Measurements from ENCODE around the gene PSAPL1.

Gene PSAPL1

GRCh38 chr4:7396186-7396910, 38.4 kb downstream of the PSAPL1 start:
- in situ Hi-C loops (cut with MboI; ENCODE audit: low pct_unique_long_range_greater_than_20kb, low sequenced_read_pairs, unreplicated experiment): no loop called here
- TF ChIP-seq CTCF (IDR thresholded peaks at IDR 0.05; ENCODE audit: extremely low read depth, insufficient read depth, missing control alignments): no peak
- no peak for DNase-seq (ENCODE audit: low spot score)

GRCh38 chr4:7395645-7396044, 39.1 kb downstream of the PSAPL1 start:
- no peak for DNase-seq (ENCODE audit: low spot score)
- no peak for TF ChIP-seq CTCF (IDR thresholded peaks at IDR 0.05; ENCODE audit: extremely low read depth, insufficient read depth, missing control alignments)
- in situ Hi-C loops (cut with MboI; ENCODE audit: low pct_unique_long_range_greater_than_20kb, low sequenced_read_pairs, unreplicated experiment): no loop called here

DNA sequence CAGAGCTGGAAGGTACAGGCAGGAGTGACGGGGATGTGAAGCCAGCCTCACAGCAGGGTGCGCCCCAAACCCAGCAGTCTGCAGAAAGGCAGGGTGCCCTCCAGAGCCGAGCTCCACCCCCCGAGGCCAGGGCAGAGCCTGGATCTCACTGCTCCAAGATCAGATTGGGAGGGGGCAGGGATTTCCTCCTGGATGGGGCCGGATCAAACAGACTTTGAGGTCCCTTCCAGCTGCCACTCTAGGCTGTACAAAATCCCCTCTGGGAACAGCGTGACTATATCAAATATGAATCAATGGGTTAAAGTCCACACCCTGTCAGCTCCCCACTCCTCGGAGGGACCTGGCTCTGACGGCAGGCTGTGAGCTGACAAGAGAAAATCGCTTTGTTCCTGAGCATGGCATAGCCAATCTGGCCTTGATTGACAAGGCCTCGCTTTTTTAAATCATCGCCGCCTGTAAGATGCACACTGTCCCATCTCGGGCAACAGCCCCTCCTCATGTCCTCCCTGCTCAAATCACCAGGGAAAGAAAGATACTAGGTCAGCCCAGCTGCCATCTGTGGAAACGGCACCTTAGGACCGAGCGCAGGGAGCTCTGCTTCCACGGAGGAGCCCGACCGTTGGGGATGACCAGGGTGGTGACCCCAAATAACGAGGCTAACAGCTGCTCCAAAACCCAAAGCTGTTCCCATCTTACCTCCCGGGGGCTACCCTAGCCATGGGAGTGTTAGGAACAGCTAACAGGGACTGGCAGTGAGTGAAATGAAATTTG, 39.9 kb downstream of the PSAPL1 start:
- in situ Hi-C loops (cut with MboI; ENCODE audit: low pct_unique_long_range_greater_than_20kb, low sequenced_read_pairs, unreplicated experiment): no loop called here
- DNase-seq (ENCODE audit: low spot score): no peak
- no peak for TF ChIP-seq CTCF (IDR thresholded peaks at IDR 0.05; ENCODE audit: extremely low read depth, insufficient read depth, missing control alignments)

GRCh38 chr4:7393601-7394575, 40.8 kb downstream of the PSAPL1 start:
- DNase-seq (ENCODE audit: low spot score): no peak
- TF ChIP-seq CTCF (IDR thresholded peaks at IDR 0.05; ENCODE audit: extremely low read depth, insufficient read depth, missing control alignments): no peak
- in situ Hi-C loops (cut with MboI; ENCODE audit: low pct_unique_long_range_greater_than_20kb, low sequenced_read_pairs, unreplicated experiment): no loop called here

DNA sequence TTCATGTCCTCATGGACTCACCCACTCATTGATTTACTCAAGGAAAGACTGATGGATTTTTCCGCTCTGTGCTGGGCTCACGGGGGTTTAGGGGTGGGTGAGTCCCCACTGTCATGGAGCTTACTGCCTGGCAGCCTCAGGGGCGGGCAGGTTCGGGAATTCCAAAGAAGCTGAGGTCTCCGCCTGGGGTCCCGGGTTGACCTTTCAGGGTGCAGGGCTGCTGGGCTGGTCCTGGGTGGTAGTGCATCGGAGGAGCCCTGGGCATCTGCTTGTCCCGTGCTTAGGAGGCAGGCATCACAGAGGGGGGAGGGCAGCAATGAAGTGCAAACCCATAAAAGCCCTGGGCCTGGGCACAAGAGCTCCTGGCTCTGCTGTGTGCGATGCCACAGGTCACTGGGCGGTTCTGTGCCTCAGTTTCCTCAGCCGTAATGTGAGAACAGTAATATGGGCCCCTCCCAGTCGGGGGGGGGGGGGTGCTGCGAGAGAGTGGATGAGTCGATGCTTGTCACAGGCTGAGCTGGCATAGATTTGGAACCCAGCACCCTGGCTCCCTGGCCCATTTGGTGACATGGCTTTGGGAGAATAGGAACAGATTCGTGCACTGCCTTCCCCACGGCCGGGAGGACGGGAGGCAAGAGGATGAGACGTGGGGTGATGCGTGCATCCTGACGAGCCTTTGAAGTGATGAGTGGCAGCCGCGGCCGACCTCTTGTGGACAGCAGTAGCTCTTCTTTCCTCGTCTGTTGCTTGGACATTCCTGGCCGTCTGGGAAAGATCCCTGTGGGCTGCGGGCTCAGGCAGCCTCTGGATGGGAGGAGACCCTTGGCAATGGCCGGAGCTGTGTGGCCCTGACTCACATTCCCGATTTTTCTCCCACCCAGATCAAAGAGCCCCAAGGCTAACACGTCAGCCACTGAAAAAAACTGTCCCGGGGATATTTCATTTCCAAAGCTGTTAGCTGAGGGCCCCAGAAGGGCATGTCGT, 42.0 kb downstream of the PSAPL1 start:
- in situ Hi-C loops (cut with MboI; ENCODE audit: low pct_unique_long_range_greater_than_20kb, low sequenced_read_pairs, unreplicated experiment): no loop called here
- TF ChIP-seq CTCF (IDR thresholded peaks at IDR 0.05; ENCODE audit: extremely low read depth, insufficient read depth, missing control alignments): no peak
- DNase-seq (ENCODE audit: low spot score): no peak
